ENCODE data around the gene ELMOD2. TPM values are rescaled to one million over a fixed set of nuclear protein-coding genes. Genes with fewer than 3 reads are reported as not detected.

Gene ELMOD2
- total RNA-seq, 1 experiment from 2014 or later: 29.2 TPM

GRCh38 chr4:140569307-140569638 is 45.3 kb downstream of the ELMOD2 start:
- Mint-ChIP-seq H3K27me3 (ENCODE audit: insufficient read depth, unreplicated experiment) (no peaks in the 10 kb centered on the region), H3K36me3 (ENCODE audit: insufficient read depth, unreplicated experiment) (no peaks in the 10 kb centered on the region), H3K4me1 (ENCODE audit: insufficient read depth, unreplicated experiment) (no peaks in the 10 kb centered on the region), H3K9me3 (ENCODE audit: unreplicated experiment) (peaks cover 20% of the 10 kb centered on the region), H3K4me3 (ENCODE audit: unreplicated experiment) (peak overlapping the region; percentile 67), H3K27ac (ENCODE audit: low read depth, unreplicated experiment) (no peak overlapping the region)
- POLR2A ChIA-PET: no interaction called here
- CTCF ChIA-PET: interaction anchor here (0.6 to 1.6 kb wide), 3 partner anchors 26 to 210 kb away, joined by 3 to 6 read pairs (median 3); no protein-coding TSS in a partner anchor
- no peak for TF ChIP-seq CTCF (IDR thresholded peaks at IDR 0.05; ENCODE audit: unreplicated experiment)
- no peak for DNase-seq (ENCODE audit: unreplicated experiment)
- no TSS peak for BruUV-seq (replicated peaks)
- intact Hi-C loops (cut with micrococcal nuclease): no loop called here

- intact Hi-C loops (cut with micrococcal nuclease): no loop called here
- H3K4me3 Mint-ChIP-seq (ENCODE audit: unreplicated experiment): no peak overlapping the region
- H3K27me3 Mint-ChIP-seq (ENCODE audit: insufficient read depth, unreplicated experiment): peaks cover 2% of the 10 kb centered on the region
- DNase-seq (ENCODE audit: unreplicated experiment): no peak
- ChIA-PET CTCF (no interaction called here), POLR2A (no interaction called here)
- peaks cover 20% of the 10 kb centered on the region for H3K9me3 Mint-ChIP-seq (ENCODE audit: unreplicated experiment)
- no peaks in the 10 kb centered on the region for H3K36me3 Mint-ChIP-seq (ENCODE audit: insufficient read depth, unreplicated experiment)
- BruUV-seq (replicated peaks): no TSS peak
- H3K4me1 Mint-ChIP-seq (ENCODE audit: insufficient read depth, unreplicated experiment): no peaks in the 10 kb centered on the region
- no peak overlapping the region for H3K27ac Mint-ChIP-seq (ENCODE audit: low read depth, unreplicated experiment)
- no peak for TF ChIP-seq CTCF (IDR thresholded peaks at IDR 0.05; ENCODE audit: unreplicated experiment)
These were observed 47.7 kb downstream of the ELMOD2 start for GRCh38 chr4:140571620-140572019.

- intact Hi-C loops (cut with micrococcal nuclease): no loop called here
- DNase-seq (ENCODE audit: unreplicated experiment): no peak
- Mint-ChIP-seq H3K4me3 (ENCODE audit: unreplicated experiment) (no peak overlapping the region), H3K27me3 (ENCODE audit: insufficient read depth, unreplicated experiment) (peaks cover 31% of the 10 kb centered on the region), H3K4me1 (ENCODE audit: insufficient read depth, unreplicated experiment) (no peaks in the 10 kb centered on the region), H3K36me3 (ENCODE audit: insufficient read depth, unreplicated experiment) (no peaks in the 10 kb centered on the region), H3K9me3 (ENCODE audit: unreplicated experiment) (peaks cover 14% of the 10 kb centered on the region), H3K27ac (ENCODE audit: low read depth, unreplicated experiment) (no peak overlapping the region)
- ChIA-PET POLR2A (no interaction called here), CTCF (no interaction called here)
- TF ChIP-seq CTCF (IDR thresholded peaks at IDR 0.05; ENCODE audit: unreplicated experiment): no peak
- no TSS peak for BruUV-seq (replicated peaks)
These were observed 51.5 kb downstream of the ELMOD2 start for GRCh38 chr4:140575489-140575888.

- no peak for TF ChIP-seq CTCF (IDR thresholded peaks at IDR 0.05; ENCODE audit: unreplicated experiment)
- no peaks in the 10 kb centered on the region for H3K9me3 Mint-ChIP-seq (ENCODE audit: unreplicated experiment)
- no TSS peak for BruUV-seq (replicated peaks)
- ChIA-PET POLR2A (interaction anchor here (0.9 kb wide), 1 partner anchor 21 kb away, joined by 3 read pairs; no protein-coding TSS in a partner anchor), CTCF (interaction anchor here (1.3 to 2.1 kb wide), 2 partner anchors 15 to 219 kb away, joined by 4 to 12 read pairs; no protein-coding TSS in a partner anchor)
- no peak for DNase-seq (ENCODE audit: unreplicated experiment)
- H3K4me1 Mint-ChIP-seq (ENCODE audit: insufficient read depth, unreplicated experiment): no peaks in the 10 kb centered on the region
- no peak overlapping the region for H3K27ac Mint-ChIP-seq (ENCODE audit: low read depth, unreplicated experiment)
- H3K27me3 Mint-ChIP-seq (ENCODE audit: insufficient read depth, unreplicated experiment): peaks cover 31% of the 10 kb centered on the region
- H3K36me3 Mint-ChIP-seq (ENCODE audit: insufficient read depth, unreplicated experiment): no peaks in the 10 kb centered on the region
- H3K4me3 Mint-ChIP-seq (ENCODE audit: unreplicated experiment): no peak overlapping the region
- intact Hi-C loops (cut with micrococcal nuclease): no loop called here
These were observed 55.3 kb downstream of the ELMOD2 start for GRCh38 chr4:140579278-140579677.

Data from MCF 10A (cell line).